Bronchial epithelial cell (primary cell): ENCODE data around the gene C1orf210. TPM values are rescaled to one million over a fixed set of nuclear protein-coding genes. Genes with fewer than 3 reads are reported as not detected.
A peak's percentile ranks its signal among the peaks of the same experiment; 100 is the strongest.

Experiments used
- DNase-seq: peaks from one replicate; pipeline ENCODE4 v3.0.0-alpha.2; 2010; ENCODE audit warnings: low read depth
- FAIRE-seq: peaks from 2 replicates; lab custom pipeline; 2011; peaks lifted over from hg19 to GRCh38; lab: Jason Lieb, UNC
- H3K27me3 ChIP-seq: 2 replicates; pipeline ENCODE4 v1.5.1; 2011; ENCODE audit warnings: low read length; ENCODE audit not compliant: control insufficient read depth, insufficient read depth
- H3K36me3 ChIP-seq: 2 replicates; pipeline ENCODE4 v1.5.1; 2011; ENCODE audit warnings: low read length; ENCODE audit not compliant: control insufficient read depth, insufficient read depth
- H3K4me3 ChIP-seq: 2 replicates; pipeline ENCODE4 v1.5.1; 2011; ENCODE audit warnings: mild to moderate bottlenecking, low read depth, low read length, control low read depth
- CTCF ChIP-seq: IDR thresholded peaks from 2 replicates; pipeline ENCODE4 v1.5.1; 2011; ENCODE audit warnings: mild to moderate bottlenecking, moderate library complexity, low read length, control low read depth, inconsistent platforms; ENCODE audit not compliant: insufficient read depth, severe bottlenecking
- total RNA-seq: library from RNA; depleted of rRNA; stranded (reverse); fragments of >200 nt; gene quantifications from 2 replicates; pipeline ENCODE4 v1.2.1, GENCODE V29; 2014

Gene C1orf210
- total RNA-seq, 1 donor from 2014 or later: 3.4 TPM

- TF ChIP-seq CTCF: no peak
Measured at GRCh38 chr1:43314233-43314632, 28.9 kb upstream of the C1orf210 start.

GRCh38 chr1:43313771-43314170, 28.4 kb upstream of the C1orf210 start:
- no peak overlapping the region for H3K4me3 ChIP-seq
- TF ChIP-seq CTCF: no peak
- FAIRE-seq (no peak), DNase-seq (no peak)
- H3K36me3 ChIP-seq: no peaks in the 10 kb centered on the region
- H3K27me3 ChIP-seq: no peaks in the 10 kb centered on the region

More at GRCh38 chr1:43314233-43314632, 28.9 kb upstream of the C1orf210 start:
- DNase-seq (no peak), FAIRE-seq (no peak)
- Histone ChIP-seq H3K27me3 (no peaks in the 10 kb centered on the region), H3K36me3 (no peaks in the 10 kb centered on the region), H3K4me3 (no peak overlapping the region)

- DNase-seq (no peak), FAIRE-seq (peak; percentile 28)
- no peaks in the 10 kb centered on the region for H3K27me3 ChIP-seq
- no peak overlapping the region for H3K4me3 ChIP-seq
- TF ChIP-seq CTCF: no peak
- H3K36me3 ChIP-seq: no peaks in the 10 kb centered on the region
Measured at GRCh38 chr1:43312663-43313515, 27.5 kb upstream of the C1orf210 start.

- FAIRE-seq (peak; percentile 40), DNase-seq (no peak)
- H3K4me3 ChIP-seq: no peak overlapping the region
- no peak for TF ChIP-seq CTCF
- H3K27me3 ChIP-seq: no peaks in the 10 kb centered on the region
- no peaks in the 10 kb centered on the region for H3K36me3 ChIP-seq
Measured at GRCh38 chr1:43312212-43312623, 26.8 kb upstream of the C1orf210 start.

GRCh38 chr1:43311521-43311920, 26.1 kb upstream of the C1orf210 start:
- DNase-seq (no peak), FAIRE-seq (no peak)
- Histone ChIP-seq H3K27me3 (no peaks in the 10 kb centered on the region), H3K4me3 (no peak overlapping the region), H3K36me3 (no peaks in the 10 kb centered on the region)
- no peak for TF ChIP-seq CTCF
